Parathyroid adenoma (tissue), 2 donors: ENCODE results near the gene ARHGAP45.

Experiments
- H2AFZ ChIP-seq: fragments of 300-600 bp; sonication (generic); one replicate; pipeline ENCODE4 v1.7.0; 2017; ENCODE audit warnings: antibody characterized with exemption, mild to moderate bottlenecking
- H3K27ac ChIP-seq: fragments of 300-600 bp; sonication (generic); one replicate; pipeline ENCODE4 v1.7.0; 2017
- H3K27me3 ChIP-seq: fragments of 300-600 bp; sonication (generic); one replicate; pipeline ENCODE4 v1.7.0; 2017; ENCODE audit warnings: low read length; ENCODE audit not compliant: control insufficient read depth, insufficient read depth
- H3K36me3 ChIP-seq: fragments of 300-600 bp; sonication (generic); one replicate; pipeline ENCODE4 v1.7.0; 2017; ENCODE audit warnings: low read length; ENCODE audit not compliant: control insufficient read depth, insufficient read depth
- H3K4me1 ChIP-seq: fragments of 300-600 bp; sonication (generic); one replicate; pipeline ENCODE4 v1.7.0; 2017; ENCODE audit warnings: control low read depth
- H3K4me2 ChIP-seq: fragments of 300-600 bp; sonication (generic); one replicate; pipeline ENCODE4 v1.7.0; 2017; ENCODE audit warnings: low read length
- H3K4me3 ChIP-seq: fragments of 300-600 bp; sonication (generic); one replicate; pipeline ENCODE4 v1.7.0; 2017; ENCODE audit warnings: low read depth, low read length
- H3K79me2 ChIP-seq: fragments of 300-600 bp; sonication (generic); one replicate; pipeline ENCODE4 v1.7.0; 2017; ENCODE audit warnings: control low read depth
- H3K9ac ChIP-seq: fragments of 300-600 bp; sonication (generic); one replicate; pipeline ENCODE4 v1.7.0; 2017; ENCODE audit warnings: mild to moderate bottlenecking
- H3K9me3 ChIP-seq: fragments of 300-600 bp; sonication (generic); one replicate; pipeline ENCODE4 v1.7.0; 2017; ENCODE audit warnings: low read length; ENCODE audit not compliant: control insufficient read depth
- TF ChIP-seq, protein P1 (sequence below): fragments of 300-600 bp; sonication (generic); IDR thresholded peaks from one replicate; pipeline ENCODE4 v1.7.0; 2017; ENCODE audit warnings: antibody characterized with exemption, mild to moderate bottlenecking
- donor health status: primary hyperparathyroidism.

Gene ARHGAP45

DNA sequence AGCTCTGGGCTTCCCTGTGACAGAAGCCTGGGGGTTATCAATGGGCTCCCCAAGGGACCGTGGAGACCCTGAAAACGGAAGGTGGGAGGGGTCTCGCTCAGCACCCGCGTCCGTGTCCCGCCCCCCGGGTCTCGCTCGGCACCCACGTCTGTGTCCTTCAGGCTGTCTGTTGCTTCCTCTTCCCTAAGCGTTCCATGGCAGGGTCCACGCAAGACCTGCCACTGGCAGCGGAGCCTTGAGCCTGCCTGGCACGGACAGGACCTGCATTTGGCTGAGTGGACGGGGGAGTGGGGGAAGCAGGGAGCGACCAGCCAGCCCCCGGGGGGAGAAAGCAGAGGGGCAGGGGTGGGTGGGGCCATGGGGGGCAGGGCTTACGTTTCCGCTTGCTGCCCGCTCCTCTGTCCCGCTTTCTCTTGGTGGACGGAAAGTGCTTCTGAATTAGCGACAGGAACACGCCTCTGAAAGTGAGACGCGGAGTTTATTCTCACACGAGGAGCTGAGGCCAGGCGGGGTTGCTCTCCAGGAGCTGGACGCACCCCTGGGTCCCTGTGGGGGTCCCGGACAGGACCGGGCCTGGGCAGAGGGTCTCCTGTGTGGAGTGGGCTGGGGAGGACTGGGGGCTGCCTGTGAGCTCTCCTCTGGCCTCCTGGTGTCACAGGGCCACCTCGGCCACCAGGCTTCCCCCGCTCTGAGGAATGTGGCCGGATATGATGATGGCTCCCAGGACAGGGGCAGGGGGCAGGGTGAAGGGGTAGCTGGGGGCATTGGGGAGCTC lies 48.9 kb downstream of the ARHGAP45 start:
- Histone ChIP-seq H3K27me3 (no peaks in the 10 kb centered on the region), H2AFZ (no peak overlapping the region), H3K4me1 (peaks cover 4% of the 10 kb centered on the region), H3K27ac (no peak overlapping the region), H3K9me3 (no peaks in the 10 kb centered on the region), H3K4me3 (no peak overlapping the region), H3K9ac (no peak overlapping the region), H3K79me2 (no peaks in the 10 kb centered on the region), H3K36me3 (no peaks in the 10 kb centered on the region), H3K4me2 (no peak overlapping the region)
- TF ChIP-seq, protein P1, sequence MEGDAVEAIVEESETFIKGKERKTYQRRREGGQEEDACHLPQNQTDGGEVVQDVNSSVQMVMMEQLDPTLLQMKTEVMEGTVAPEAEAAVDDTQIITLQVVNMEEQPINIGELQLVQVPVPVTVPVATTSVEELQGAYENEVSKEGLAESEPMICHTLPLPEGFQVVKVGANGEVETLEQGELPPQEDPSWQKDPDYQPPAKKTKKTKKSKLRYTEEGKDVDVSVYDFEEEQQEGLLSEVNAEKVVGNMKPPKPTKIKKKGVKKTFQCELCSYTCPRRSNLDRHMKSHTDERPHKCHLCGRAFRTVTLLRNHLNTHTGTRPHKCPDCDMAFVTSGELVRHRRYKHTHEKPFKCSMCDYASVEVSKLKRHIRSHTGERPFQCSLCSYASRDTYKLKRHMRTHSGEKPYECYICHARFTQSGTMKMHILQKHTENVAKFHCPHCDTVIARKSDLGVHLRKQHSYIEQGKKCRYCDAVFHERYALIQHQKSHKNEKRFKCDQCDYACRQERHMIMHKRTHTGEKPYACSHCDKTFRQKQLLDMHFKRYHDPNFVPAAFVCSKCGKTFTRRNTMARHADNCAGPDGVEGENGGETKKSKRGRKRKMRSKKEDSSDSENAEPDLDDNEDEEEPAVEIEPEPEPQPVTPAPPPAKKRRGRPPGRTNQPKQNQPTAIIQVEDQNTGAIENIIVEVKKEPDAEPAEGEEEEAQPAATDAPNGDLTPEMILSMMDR = no peak

DNA sequence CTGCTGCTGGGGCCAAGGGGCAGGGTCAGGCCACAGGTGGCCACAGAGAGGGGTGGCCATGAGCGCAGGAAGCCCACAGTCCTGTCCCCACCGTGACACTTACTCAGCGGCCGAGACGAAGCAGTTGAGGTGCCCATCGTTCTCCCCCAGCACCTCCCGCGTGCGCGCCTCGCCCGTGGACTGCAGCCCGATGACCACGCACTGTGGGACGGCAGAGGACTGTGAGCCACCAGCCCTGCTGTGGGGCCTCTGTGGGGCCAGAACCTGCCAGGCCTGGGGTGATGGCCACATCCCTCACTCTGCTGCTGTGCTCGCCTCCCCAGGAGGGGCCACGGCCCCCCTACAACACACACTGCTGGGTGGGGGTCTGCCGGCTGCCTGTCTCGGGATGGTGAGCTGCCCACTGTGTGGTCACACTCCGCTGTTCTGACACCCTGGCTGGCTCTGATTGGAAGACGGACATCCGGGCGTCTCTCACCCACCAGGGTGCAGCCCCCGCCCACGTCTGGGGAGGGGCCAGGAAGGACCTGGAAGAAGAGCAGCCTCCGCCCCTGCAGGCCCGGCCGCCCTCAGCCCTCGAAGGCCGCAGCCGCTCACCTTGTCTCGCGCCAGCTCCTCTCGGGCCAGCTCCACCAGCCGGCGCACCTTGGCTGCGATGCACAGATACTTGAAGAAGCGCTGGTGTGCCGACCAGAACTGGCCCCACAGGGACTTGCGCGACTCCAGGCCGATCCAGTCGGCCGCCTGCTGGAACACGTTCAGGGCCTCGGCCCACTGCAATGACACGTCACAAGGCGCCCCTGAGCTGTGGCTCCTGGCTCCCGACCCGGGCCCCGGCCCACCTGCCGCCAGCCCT lies 50.0 kb downstream of the ARHGAP45 start:
- H3K79me2 ChIP-seq = no peaks in the 10 kb centered on the region
- no peak overlapping the region for H3K4me2 ChIP-seq
- peaks cover 4% of the 10 kb centered on the region for H3K4me1 ChIP-seq
- TF ChIP-seq, protein P1 = no peak
- H3K9me3 ChIP-seq = no peaks in the 10 kb centered on the region
- no peak overlapping the region for H3K9ac ChIP-seq
- H2AFZ ChIP-seq = no peak overlapping the region
- H3K4me3 ChIP-seq = no peak overlapping the region
- no peak overlapping the region for H3K27ac ChIP-seq
- no peaks in the 10 kb centered on the region for H3K27me3 ChIP-seq
- H3K36me3 ChIP-seq = no peaks in the 10 kb centered on the region

DNA sequence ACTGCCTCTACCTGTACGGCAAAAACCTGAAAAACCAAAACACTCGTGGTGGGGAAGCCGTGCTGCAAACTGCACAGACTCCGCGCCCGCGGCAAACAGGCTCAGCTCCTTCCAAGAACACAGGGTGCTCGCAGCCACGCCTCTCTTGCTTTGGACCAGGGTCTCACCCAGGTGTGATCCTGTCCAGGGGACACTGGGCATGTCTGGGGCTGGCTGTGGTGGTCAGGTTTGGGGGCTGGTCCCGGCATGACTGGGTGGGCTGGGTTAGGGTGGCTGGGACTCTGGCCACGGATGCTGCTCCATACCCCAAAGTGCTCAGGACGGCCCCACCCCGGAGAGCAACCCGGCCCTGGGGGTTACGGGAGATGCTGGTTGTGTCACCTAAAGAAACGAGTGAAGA lies 50.7 kb downstream of the ARHGAP45 start:
- no peaks in the 10 kb centered on the region for H3K36me3 ChIP-seq
- no peak overlapping the region for H3K4me2 ChIP-seq
- peaks cover 4% of the 10 kb centered on the region for H3K4me1 ChIP-seq
- no peaks in the 10 kb centered on the region for H3K9me3 ChIP-seq
- H3K27me3 ChIP-seq = no peaks in the 10 kb centered on the region
- TF ChIP-seq, protein P1 = no peak
- no peaks in the 10 kb centered on the region for H3K79me2 ChIP-seq
- no peak overlapping the region for H3K27ac ChIP-seq
- no peak overlapping the region for H3K4me3 ChIP-seq
- no peak overlapping the region for H2AFZ ChIP-seq
- H3K9ac ChIP-seq = no peak overlapping the region

DNA sequence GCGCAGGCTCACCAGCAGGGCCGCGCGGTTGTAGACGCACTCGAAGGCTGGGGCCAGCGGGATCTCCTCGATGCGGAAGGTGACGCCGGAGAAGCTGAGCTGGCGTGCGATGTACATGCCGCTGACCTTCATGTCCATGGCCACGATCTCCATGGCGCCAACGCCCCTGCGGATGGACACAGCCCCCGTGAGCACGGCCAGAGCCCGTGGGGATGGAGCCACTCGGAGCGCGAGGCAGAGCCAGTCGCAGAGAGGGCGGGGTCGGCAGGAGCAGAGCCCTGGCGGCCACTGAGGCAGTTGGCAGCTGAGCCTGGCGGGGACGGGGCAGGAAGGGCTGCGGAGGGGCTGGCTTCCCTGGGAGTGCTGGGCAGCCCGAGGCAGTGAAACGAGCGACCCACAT lies 52.0 kb downstream of the ARHGAP45 start:
- H3K27ac ChIP-seq = no peak overlapping the region
- H3K27me3 ChIP-seq = no peaks in the 10 kb centered on the region
- no peak overlapping the region for H3K4me3 ChIP-seq
- no peak overlapping the region for H2AFZ ChIP-seq
- H3K4me2 ChIP-seq = no peak overlapping the region
- H3K36me3 ChIP-seq = no peaks in the 10 kb centered on the region
- TF ChIP-seq, protein P1 = no peak
- H3K4me1 ChIP-seq = no peaks in the 10 kb centered on the region
- H3K9ac ChIP-seq = no peak overlapping the region
- no peaks in the 10 kb centered on the region for H3K79me2 ChIP-seq
- no peaks in the 10 kb centered on the region for H3K9me3 ChIP-seq
